GM10266 (cell line): ENCODE results near the gene KIAA1614.

ENCODE experiments used
- DNase-seq: peaks from one replicate; pipeline ENCODE4 v3.0.0; 2012; ENCODE audit errors: extremely low spot score
- CTCF ChIP-seq: IDR thresholded peaks from 2 replicates; pipeline ENCODE4 v1.5.1; 2012; ENCODE audit warnings: mild to moderate bottlenecking, low read depth; ENCODE audit not compliant: control insufficient read depth, insufficient read depth; ENCODE audit errors: missing control alignments

KIAA1614 gene, protein sequence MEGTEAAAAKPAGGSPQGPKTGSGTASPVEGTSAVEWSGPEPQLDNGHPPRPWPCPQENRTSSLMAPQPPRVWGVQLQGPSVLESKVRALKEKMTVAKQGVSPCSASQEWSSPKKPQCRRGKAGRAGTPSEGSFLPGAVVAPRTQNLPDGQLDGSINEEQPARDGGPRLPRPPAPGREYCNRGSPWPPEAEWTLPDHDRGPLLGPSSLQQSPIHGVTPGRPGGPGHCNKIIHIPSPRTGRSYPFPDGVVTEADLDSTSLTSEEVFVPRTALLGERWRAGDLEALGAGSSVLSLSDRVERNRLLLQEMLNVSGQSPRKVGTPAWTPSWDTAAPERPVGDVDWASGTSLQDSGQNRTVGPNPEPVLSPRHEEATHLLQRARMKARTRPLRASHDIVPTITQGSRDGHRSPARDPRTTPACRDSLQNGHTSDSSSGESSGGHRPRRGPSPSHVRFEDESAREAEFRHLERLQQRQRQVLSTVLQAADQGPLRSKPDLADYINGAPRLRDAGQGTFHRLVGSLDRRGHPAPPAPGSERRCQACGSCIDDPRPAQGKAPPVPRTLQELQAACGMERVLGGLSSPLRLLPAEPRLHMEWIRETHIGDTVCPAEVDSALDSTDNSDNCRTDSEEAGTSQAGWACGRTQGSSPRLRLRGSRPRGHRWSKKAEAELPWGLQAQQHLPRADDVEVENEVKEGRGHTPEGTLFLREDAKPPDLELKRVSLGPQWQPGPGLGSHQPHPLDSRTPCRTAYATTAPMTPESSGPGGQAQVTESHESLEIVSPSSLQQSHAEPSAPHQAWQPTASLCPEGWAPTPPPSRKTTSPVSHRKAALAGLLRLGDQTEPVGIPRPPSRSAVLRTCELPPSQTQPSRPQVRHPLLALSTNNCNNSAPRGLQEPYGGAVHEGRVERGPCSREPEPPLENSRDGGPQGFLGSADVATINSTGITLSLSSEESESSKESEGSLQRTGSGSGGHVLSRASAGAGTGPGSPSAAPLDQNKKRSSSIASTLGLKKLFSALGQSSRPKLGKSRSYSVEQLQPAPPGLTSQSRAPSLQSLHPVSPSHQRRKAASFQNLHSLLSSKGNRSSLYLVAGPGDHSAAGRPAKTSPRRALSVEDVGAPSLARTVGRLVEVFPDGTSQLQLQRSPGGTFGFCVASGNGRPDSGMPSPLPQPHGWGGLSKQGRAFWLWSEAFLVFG

GRCh38 chr1:180912801-180913565 lies at the start of gene KIAA1614:
KIAA1614 (plus strand) TSS chr1:180912897; CDS start chr1:180913244, 347 bp downstream.
- TF ChIP-seq CTCF, result no peak

DNA sequence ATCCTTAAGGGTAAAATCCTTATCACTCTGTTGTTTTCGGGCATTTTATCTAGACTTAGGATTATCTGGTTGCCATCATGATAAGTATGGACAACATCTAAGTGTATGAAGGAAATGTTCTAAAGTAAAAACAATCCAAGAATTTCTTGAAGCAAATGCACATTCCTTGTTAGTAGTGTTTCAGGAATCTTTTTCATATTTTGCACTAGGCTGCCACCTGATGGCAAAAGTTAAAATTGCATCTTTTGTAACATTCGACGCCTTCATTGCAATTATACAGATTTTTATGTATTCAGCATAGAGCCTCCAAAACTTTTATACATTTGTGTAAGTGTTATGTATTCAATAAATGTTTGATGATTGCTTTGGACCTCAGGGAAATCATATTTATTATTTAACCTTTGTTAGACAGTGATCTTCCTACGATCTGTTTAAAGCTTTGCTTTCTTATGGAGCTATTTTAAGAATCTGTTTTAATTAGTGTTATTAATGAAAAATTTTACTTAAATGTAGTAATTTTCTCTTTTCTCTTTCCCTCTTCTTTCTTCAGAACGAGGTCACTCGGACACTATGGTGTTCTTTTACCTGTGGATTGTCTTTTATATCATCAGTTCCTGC lies 49.4 kb upstream of the KIAA1614 start:
- peak; percentile 15 for DNase-seq
- peak; percentile 68 for TF ChIP-seq CTCF

More at GRCh38 chr1:180912801-180913565, at the start of gene KIAA1614:
- no peak for DNase-seq

DNA sequence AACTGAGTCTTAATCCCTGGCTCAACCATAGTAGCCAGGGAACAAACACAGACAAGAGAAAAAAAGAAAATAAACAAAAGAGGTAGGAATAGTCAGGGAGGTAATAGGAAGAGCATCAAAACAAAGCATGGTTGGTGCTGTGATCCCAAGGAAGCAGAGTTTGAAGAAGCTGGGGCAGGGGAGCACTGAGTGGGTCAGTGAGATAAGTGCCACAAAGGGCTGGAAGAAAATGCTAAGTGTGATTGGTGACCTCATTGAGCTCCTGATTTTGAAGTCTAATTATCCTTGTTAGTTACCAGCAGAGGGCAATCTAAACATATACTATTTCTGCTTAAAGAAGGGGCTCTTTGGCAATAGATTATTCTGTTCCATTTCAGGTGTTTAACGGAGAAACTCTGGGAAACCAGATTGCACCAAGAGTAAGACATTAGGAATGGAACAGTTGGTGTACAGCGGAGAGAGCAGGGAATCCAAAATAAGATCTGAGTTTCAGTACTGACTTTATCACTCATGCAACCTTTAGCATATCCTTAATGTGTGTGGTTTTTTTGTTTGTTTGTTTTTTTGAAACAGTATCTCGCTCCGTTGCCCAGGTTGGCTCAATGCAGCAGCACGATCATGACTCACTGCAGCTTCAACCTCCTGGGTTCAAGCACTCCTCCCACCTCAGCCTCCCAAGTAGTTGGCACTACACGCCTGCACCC lies 30.7 kb upstream of the KIAA1614 start:
- DNase-seq, result peak; percentile 66
- peak; percentile 52 for TF ChIP-seq CTCF

- no peak for DNase-seq
- TF ChIP-seq CTCF, result no peak
Observed at GRCh38 chr1:180884588-180885300, 28.0 kb upstream of the KIAA1614 start.

- TF ChIP-seq CTCF, result no peak
- no peak for DNase-seq
Observed at GRCh38 chr1:180886338-180886737, 26.4 kb upstream of the KIAA1614 start.
